IMR-90 (cell line): ENCODE results near the gene COLQ.
"Not testable (repeated sequence)": the region's sequence is repeated elsewhere in the genome, so short reads cannot be mapped to it uniquely, and the experiment has no call there.

ENCODE experiments used
- CEBPB ChIP-seq: IDR thresholded peaks from 2 replicates; pipeline ENCODE4 v1.6.1; 2012; ENCODE audit warnings: low read depth, low read length, improper control_type of control experiment
- CTCF ChIP-seq: conservative IDR thresholded peaks from 2 replicates; pipeline ENCODE4 v1.5.1; 2012; ENCODE audit warnings: mild to moderate bottlenecking, low read depth, low read length, improper control_type of control experiment
- ELK1 ChIP-seq: fragments of 150-350 bp; IDR thresholded peaks from 2 replicates; pipeline ENCODE4 v1.6.1; 2016; ENCODE audit warnings: low read depth, mild to moderate bottlenecking, low read length, moderate library complexity, borderline replicate concordance
- FOS ChIP-seq: fragments of 150-350 bp; IDR thresholded peaks from 2 replicates; pipeline ENCODE4 v1.6.1; 2016; ENCODE audit warnings: low read depth, low read length
- MAFK ChIP-seq: IDR thresholded peaks from 2 replicates; pipeline ENCODE4 v1.6.1; 2012; ENCODE audit warnings: low read depth, low read length, improper control_type of control experiment
- NFE2L2 ChIP-seq: fragments of 150-350 bp; IDR thresholded peaks from 2 replicates; pipeline ENCODE4 v1.6.1; 2016; ENCODE audit warnings: low read depth, mild to moderate bottlenecking, low read length
- POLR2A ChIP-seq: IDR thresholded peaks from 2 replicates; pipeline ENCODE4 v1.6.1; 2012; ENCODE audit warnings: mild to moderate bottlenecking, low read depth, low read length
- RCOR1 ChIP-seq: IDR thresholded peaks from 2 replicates; pipeline ENCODE4 v1.6.1; 2012; ENCODE audit warnings: mild to moderate bottlenecking, low read length, improper control_type of control experiment; ENCODE audit not compliant: insufficient replicate concordance
- RFX5 ChIP-seq: IDR thresholded peaks from 2 replicates; pipeline ENCODE4 v1.8.0; 2012; ENCODE audit warnings: low read depth, mild to moderate bottlenecking, low read length, moderate library complexity

DNA sequence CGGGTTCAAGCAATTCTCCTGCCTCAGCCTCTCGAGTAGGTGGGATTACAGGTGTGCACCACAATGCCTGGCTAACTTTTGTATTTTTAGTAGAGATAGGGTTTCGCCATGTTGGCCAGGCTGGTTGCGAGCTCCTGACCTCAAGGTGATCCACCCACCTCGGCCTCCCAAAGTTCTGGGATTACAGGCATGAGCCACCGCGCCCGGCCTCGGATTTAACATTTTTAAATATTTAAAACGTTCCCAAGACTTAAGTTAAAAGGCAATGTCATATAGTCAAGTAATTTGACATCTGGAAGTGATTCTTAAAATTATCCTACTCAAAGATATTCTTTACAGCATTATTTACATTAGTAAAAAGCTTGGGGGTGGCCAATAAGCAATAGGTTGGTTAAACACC, 64.6 kb downstream of the COLQ start:
- not testable (repeated sequence) for TF ChIP-seq CTCF, POLR2A, ELK1, MAFK, CEBPB, FOS, RFX5, RCOR1, NFE2L2
